Activated T-cell treated with anti-CD3 and anti-CD28 coated beads for 1 hour (primary cell): ENCODE measurements around the gene PRR11.
A peak's percentile ranks its signal among the peaks of the same experiment; 100 is the strongest.
"Not testable (repeated sequence)": the region's sequence is repeated elsewhere in the genome, so short reads cannot be mapped to it uniquely, and the experiment has no call there.

Experiments used
- DNase-seq: peaks from one replicate; pipeline ENCODE4 v3.0.0-alpha.2; 2020; ENCODE audit warnings: low read depth

PRR11 gene

GRCh38 chr17:59152925-59153324 is 2.6 kb upstream of the PRR11 start:
- no peak for DNase-seq

GRCh38 chr17:59154292-59154720 is 1.2 kb upstream of the PRR11 start:
- DNase-seq, result no peak

GRCh38 chr17:59154721-59155438 is 666 bp upstream of the PRR11 start, which contains the start of gene SKA2:
TSS of gene SKA2 (minus strand) at chr17:59155186. CDS start at chr17:59155163, 23 bp downstream.
- DNase-seq, result peak; percentile 92

- DNase-seq, result no peak
These were observed 4.8 kb downstream of the PRR11 start for GRCh38 chr17:59160157-59161025.

GRCh38 chr17:59161477-59161876 is 5.9 kb downstream of the PRR11 start:
- no peak for DNase-seq

GRCh38 chr17:59165933-59166342 is 10.4 kb downstream of the PRR11 start:
- DNase-seq, result peak; percentile 16

- DNase-seq, result no peak
These were observed 12.0 kb downstream of the PRR11 start for GRCh38 chr17:59167571-59168001.

GRCh38 chr17:59172436-59173004 is 17.0 kb downstream of the PRR11 start:
- DNase-seq, result no peak

- no peak for DNase-seq
These were observed 19.1 kb downstream of the PRR11 start for GRCh38 chr17:59174671-59175070.

GRCh38 chr17:59175076-59175475 is 19.5 kb downstream of the PRR11 start:
- no peak for DNase-seq

- no peak for DNase-seq
These were observed 22.9 kb downstream of the PRR11 start for GRCh38 chr17:59178266-59178985.

- not testable (repeated sequence) for DNase-seq
These were observed 24.1 kb downstream of the PRR11 start for GRCh38 chr17:59179601-59180000.

GRCh38 chr17:59180626-59181025 is 25.1 kb downstream of the PRR11 start:
- DNase-seq, result no peak

GRCh38 chr17:59181481-59181880 is 25.9 kb downstream of the PRR11 start:
- no peak for DNase-seq

- no peak for DNase-seq
These were observed 30.5 kb downstream of the PRR11 start for GRCh38 chr17:59185997-59186396.

GRCh38 chr17:59186850-59187249 is 31.3 kb downstream of the PRR11 start:
- no peak for DNase-seq

- DNase-seq, result no peak
These were observed 35.3 kb downstream of the PRR11 start for GRCh38 chr17:59190806-59191205.

GRCh38 chr17:59193336-59193862 is 37.9 kb downstream of the PRR11 start:
- no peak for DNase-seq

- DNase-seq, result no peak
These were observed 43.9 kb downstream of the PRR11 start for GRCh38 chr17:59199398-59199797.

GRCh38 chr17:59202320-59202719 is 46.8 kb downstream of the PRR11 start:
- no peak for DNase-seq

GRCh38 chr17:59219370-59219769 is 63.8 kb downstream of the PRR11 start:
- no peak for DNase-seq

GRCh38 chr17:59219992-59220327 is 64.4 kb downstream of the PRR11 start:
- DNase-seq, result no peak
